GM12873 (cell line): ENCODE data around the gene TAS2R9.

Experiments
- CTCF ChIP-seq: IDR thresholded peaks from 2 replicates; pipeline ENCODE4 v1.5.1; 2012; ENCODE audit warnings: low read depth, mild to moderate bottlenecking, moderate library complexity, low read length, control low read depth; ENCODE audit not compliant: insufficient read depth; ENCODE audit errors: missing control alignments

Gene TAS2R9

GRCh38 chr12:10810068-10810467 lies at the start of gene TAS2R9:
Gene TAS2R9 (minus strand): TSS chr12:10810168. CDS start chr12:10810075, 93 bp downstream.
- TF ChIP-seq CTCF, result no peak

- no peak for TF ChIP-seq CTCF
Measured at GRCh38 chr12:10855807-10856206, 45.8 kb upstream of the TAS2R9 start.

GRCh38 chr12:10853776-10854175 lies 43.8 kb upstream of the TAS2R9 start:
- no peak for TF ChIP-seq CTCF

GRCh38 chr12:10851243-10851858 lies 41.4 kb upstream of the TAS2R9 start:
- TF ChIP-seq CTCF, result no peak

- no peak for TF ChIP-seq CTCF
Measured at GRCh38 chr12:10849425-10849878, 39.5 kb upstream of the TAS2R9 start, which contains the start of gene PRR4. Gene PRR4 (minus strand): TSS chr12:10849475. CDS start chr12:10849437, 38 bp downstream.

- TF ChIP-seq CTCF, result no peak
Measured at GRCh38 chr12:10847744-10848143, 37.8 kb upstream of the TAS2R9 start.

GRCh38 chr12:10842862-10843261 lies 32.9 kb upstream of the TAS2R9 start:
- TF ChIP-seq CTCF, result no peak

- no peak for TF ChIP-seq CTCF
Measured at GRCh38 chr12:10838461-10838860, 28.5 kb upstream of the TAS2R9 start.
